ENCODE data around the gene ARHGEF9.

The ARHGEF9 gene

GRCh38 chrX:63755892-63756291 is 29.1 kb downstream of the ARHGEF9 start:
- H3K36me3 Mint-ChIP-seq, result peaks cover 16% of the 10 kb centered on the region
- peak overlapping the region; percentile 97 for H3K27ac Mint-ChIP-seq
- ATAC-seq (peak; percentile 66), DNase-seq (ENCODE audit: low spot score in 2 of 2) (no peak)
- peak overlapping the region; percentile 92 for H3K4me3 Mint-ChIP-seq
- H3K9me3 Mint-ChIP-seq, result no peaks in the 10 kb centered on the region
- peaks cover 46% of the 10 kb centered on the region for H3K4me1 Mint-ChIP-seq

DNA sequence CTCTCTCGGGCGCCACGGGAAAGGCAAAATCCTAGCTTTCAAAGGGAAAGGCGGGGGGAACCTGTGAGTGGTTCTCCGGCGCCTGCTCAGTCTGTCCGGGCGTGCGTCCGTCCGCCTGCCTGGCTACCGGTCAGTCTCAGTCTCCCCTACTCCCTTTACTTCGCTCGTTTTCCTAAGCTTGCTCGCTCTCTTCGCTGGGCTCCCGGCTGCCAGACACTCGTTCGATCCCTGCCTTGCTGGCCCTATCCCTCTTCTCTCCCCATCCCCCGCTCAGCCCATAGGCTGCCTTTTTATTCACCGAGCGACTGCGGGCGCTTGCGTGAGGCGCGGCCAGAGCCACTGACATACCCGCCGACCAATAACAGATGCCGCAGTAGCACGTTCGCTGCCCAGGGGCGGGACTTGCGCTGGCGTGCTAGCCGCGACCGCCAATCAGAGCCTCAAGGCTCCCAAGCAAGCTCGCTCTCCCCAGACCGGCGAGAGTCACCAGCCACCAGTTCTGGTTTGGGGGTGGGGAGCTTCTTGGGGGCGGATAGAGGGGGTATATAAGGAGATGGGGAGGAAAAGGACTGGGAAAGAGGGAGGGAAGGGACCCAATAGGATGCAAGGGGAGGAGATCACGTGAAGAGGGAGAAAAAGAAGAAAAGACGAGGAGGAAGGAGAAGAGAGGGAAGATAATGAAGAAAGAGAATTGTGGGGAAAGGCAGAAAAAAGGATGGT is 30.0 kb downstream of the ARHGEF9 start:
- ATAC-seq (peak; percentile 95), DNase-seq (ENCODE audit: low spot score in 2 of 2) (peak; percentile 61 to 85)
- H3K4me3 Mint-ChIP-seq, result peak overlapping the region; percentile 92
- peaks cover 55% of the 10 kb centered on the region for H3K4me1 Mint-ChIP-seq
- H3K27ac Mint-ChIP-seq, result peak overlapping the region; percentile 97
- no peaks in the 10 kb centered on the region for H3K9me3 Mint-ChIP-seq
- peaks cover 16% of the 10 kb centered on the region for H3K36me3 Mint-ChIP-seq

- peak in 1 of 2 donors; percentile 54 for DNase-seq (ENCODE audit: low spot score in 2 of 2)
Measured at GRCh38 chrX:63754136-63754859, 30.7 kb downstream of the ARHGEF9 start.

GRCh38 chrX:63751481-63751880 is 33.5 kb downstream of the ARHGEF9 start:
- Mint-ChIP-seq H3K9me3 (no peaks in the 10 kb centered on the region), H3K4me1 (peaks cover 61% of the 10 kb centered on the region), H3K4me3 (no peak overlapping the region), H3K36me3 (peaks cover 16% of the 10 kb centered on the region), H3K27ac (no peak overlapping the region)
- ATAC-seq, result no peak
- DNase-seq (ENCODE audit: low spot score in 2 of 2), result no peak

More at GRCh38 chrX:63754136-63754859, 30.7 kb downstream of the ARHGEF9 start:
- no peaks in the 10 kb centered on the region for H3K9me3 Mint-ChIP-seq
- H3K4me3 Mint-ChIP-seq, result peak overlapping the region; percentile 92
- H3K36me3 Mint-ChIP-seq, result peaks cover 16% of the 10 kb centered on the region
- H3K27ac Mint-ChIP-seq, result peak overlapping the region; percentile 97
- peaks cover 62% of the 10 kb centered on the region for H3K4me1 Mint-ChIP-seq
- ATAC-seq, result peak; percentile 57

DNA sequence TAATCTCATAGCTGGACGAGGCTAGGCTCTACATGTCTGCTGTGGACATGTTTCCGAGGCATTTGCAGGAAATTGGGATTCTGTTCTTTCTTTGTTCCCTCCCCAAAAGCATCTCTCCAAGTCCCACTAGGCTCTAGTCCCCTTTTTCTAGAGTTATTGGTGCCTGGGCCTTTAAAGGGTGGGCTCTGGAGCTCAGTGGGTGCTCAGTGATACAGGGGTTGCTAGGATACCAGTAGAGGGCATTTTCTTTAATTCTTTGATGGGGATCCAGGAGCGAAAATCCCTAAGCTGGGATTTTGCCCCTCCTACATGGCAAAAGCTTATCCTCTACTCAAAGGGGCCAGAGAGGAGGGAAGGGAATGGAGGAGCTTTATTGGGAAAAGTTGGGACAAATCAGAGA is 34.2 kb downstream of the ARHGEF9 start:
- no peak overlapping the region for H3K4me3 Mint-ChIP-seq
- no peak overlapping the region for H3K27ac Mint-ChIP-seq
- H3K9me3 Mint-ChIP-seq, result no peaks in the 10 kb centered on the region
- ATAC-seq (no peak), DNase-seq (ENCODE audit: low spot score in 2 of 2) (no peak)
- peaks cover 62% of the 10 kb centered on the region for H3K4me1 Mint-ChIP-seq
- H3K36me3 Mint-ChIP-seq, result peaks cover 16% of the 10 kb centered on the region

GRCh38 chrX:63747331-63747730 is 37.7 kb downstream of the ARHGEF9 start:
- DNase-seq (ENCODE audit: low spot score in 2 of 2) (no peak), ATAC-seq (no peak)
- Mint-ChIP-seq H3K4me1 (peaks cover 64% of the 10 kb centered on the region), H3K4me3 (no peak overlapping the region), H3K9me3 (no peaks in the 10 kb centered on the region), H3K36me3 (no peaks in the 10 kb centered on the region), H3K27ac (no peak overlapping the region)

DNA sequence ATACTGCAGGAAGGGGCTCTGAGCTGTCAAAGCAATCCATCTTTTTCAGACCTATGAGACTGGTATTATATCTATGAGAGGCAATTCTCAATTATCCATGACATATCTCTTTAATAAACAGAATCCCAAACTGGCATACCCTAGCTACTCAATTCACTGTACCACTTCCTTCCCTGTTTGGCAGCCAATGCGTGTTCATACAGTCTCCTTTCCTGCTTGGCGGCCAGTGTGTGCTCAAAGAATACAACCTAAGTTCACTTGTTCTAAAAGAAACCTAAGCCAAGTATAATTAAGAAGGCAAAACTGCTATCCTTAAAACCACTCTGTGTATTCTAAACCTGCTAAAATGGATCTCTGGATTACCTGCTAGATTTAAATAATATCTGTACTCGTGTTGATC is 38.3 kb downstream of the ARHGEF9 start:
- Mint-ChIP-seq H3K36me3 (no peaks in the 10 kb centered on the region), H3K9me3 (no peaks in the 10 kb centered on the region), H3K4me3 (peak overlapping the region; percentile 60), H3K4me1 (peaks cover 69% of the 10 kb centered on the region), H3K27ac (peak overlapping the region; percentile 91)
- DNase-seq (ENCODE audit: low spot score in 2 of 2), result no peak
- no peak for ATAC-seq

GRCh38 chrX:63746278-63746677 is 38.7 kb downstream of the ARHGEF9 start:
- peaks cover 73% of the 10 kb centered on the region for H3K4me1 Mint-ChIP-seq
- H3K27ac Mint-ChIP-seq, result peak overlapping the region; percentile 91
- no peaks in the 10 kb centered on the region for H3K9me3 Mint-ChIP-seq
- no peaks in the 10 kb centered on the region for H3K36me3 Mint-ChIP-seq
- peak overlapping the region; percentile 60 for H3K4me3 Mint-ChIP-seq
- peak; percentile 100 for ATAC-seq
- DNase-seq (ENCODE audit: low spot score in 2 of 2), result peak in 1 of 2 donors; percentile 52

DNA sequence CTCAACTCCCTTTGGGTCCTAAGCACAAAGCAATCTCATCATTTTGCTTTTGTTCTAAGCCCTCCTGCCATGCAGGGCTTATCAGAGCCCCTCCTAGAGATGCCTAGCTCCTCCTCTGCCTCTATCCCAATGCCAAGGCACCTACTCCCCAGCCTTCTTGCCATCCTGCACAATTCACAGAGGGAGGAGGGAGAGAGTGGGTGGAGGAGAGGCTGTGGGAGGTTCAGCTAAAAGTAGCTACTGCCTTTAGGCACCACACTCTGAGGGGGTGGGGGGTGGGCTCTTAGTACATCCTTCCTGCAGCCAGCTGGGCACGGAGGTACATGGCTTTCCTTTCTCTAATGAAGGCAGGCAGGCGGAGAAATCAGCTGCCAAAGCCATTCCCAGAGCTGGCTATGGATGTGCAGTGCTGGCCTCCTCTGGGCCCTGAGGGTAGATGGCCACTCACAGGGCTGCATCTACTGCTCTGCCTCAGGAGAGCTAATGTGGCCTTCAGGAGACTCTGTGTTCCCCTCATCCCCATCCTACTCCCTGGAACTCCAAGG is 40.1 kb downstream of the ARHGEF9 start:
- peaks cover 64% of the 10 kb centered on the region for H3K4me1 Mint-ChIP-seq
- no peaks in the 10 kb centered on the region for H3K9me3 Mint-ChIP-seq
- H3K4me3 Mint-ChIP-seq, result no peak overlapping the region
- H3K27ac Mint-ChIP-seq, result no peak overlapping the region
- DNase-seq (ENCODE audit: low spot score in 2 of 2), result no peak
- no peaks in the 10 kb centered on the region for H3K36me3 Mint-ChIP-seq
- ATAC-seq, result no peak

GRCh38 chrX:63743596-63743995 is 41.4 kb downstream of the ARHGEF9 start:
- H3K9me3 Mint-ChIP-seq, result no peaks in the 10 kb centered on the region
- peaks cover 63% of the 10 kb centered on the region for H3K4me1 Mint-ChIP-seq
- DNase-seq (ENCODE audit: low spot score in 2 of 2) (no peak), ATAC-seq (no peak)
- no peaks in the 10 kb centered on the region for H3K36me3 Mint-ChIP-seq
- no peak overlapping the region for H3K27ac Mint-ChIP-seq
- no peak overlapping the region for H3K4me3 Mint-ChIP-seq

- no peak overlapping the region for H3K27ac Mint-ChIP-seq
- ATAC-seq, result peak; percentile 60
- no peak for DNase-seq (ENCODE audit: low spot score in 2 of 2)
- H3K36me3 Mint-ChIP-seq, result no peaks in the 10 kb centered on the region
- no peak overlapping the region for H3K4me3 Mint-ChIP-seq
- no peaks in the 10 kb centered on the region for H3K9me3 Mint-ChIP-seq
- H3K4me1 Mint-ChIP-seq, result peaks cover 43% of the 10 kb centered on the region
Measured at GRCh38 chrX:63740382-63740781, 44.6 kb downstream of the ARHGEF9 start.

- H3K9me3 Mint-ChIP-seq, result no peaks in the 10 kb centered on the region
- no peak overlapping the region for H3K4me3 Mint-ChIP-seq
- no peaks in the 10 kb centered on the region for H3K36me3 Mint-ChIP-seq
- H3K27ac Mint-ChIP-seq, result no peak overlapping the region
- no peak for ATAC-seq
- peaks cover 39% of the 10 kb centered on the region for H3K4me1 Mint-ChIP-seq
- no peak for DNase-seq (ENCODE audit: low spot score in 2 of 2)
Measured at GRCh38 chrX:63739885-63740284, 45.1 kb downstream of the ARHGEF9 start.

DNA sequence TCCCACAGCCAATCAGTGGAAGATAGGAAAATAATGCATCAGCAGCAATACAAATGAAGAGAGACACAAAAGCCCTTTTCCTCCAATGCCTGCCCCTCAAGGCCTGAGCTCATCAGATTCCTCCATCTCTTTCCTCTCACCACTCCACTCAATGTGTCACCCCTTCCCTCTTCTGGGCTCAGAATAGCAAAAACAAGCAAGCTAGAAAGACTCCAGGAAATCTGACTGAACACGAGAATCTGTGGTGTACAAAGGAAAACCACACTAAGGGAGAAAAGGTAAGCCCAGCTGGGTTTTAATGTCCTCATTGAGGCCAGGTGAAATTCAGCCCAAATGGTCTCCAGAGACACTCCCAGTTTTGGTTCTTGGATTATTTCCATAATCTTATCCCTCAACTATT is 46.3 kb downstream of the ARHGEF9 start:
- no peaks in the 10 kb centered on the region for H3K9me3 Mint-ChIP-seq
- H3K27ac Mint-ChIP-seq, result peak overlapping the region; percentile 63
- H3K36me3 Mint-ChIP-seq, result no peaks in the 10 kb centered on the region
- DNase-seq (ENCODE audit: low spot score in 2 of 2), result no peak
- H3K4me3 Mint-ChIP-seq, result no peak overlapping the region
- H3K4me1 Mint-ChIP-seq, result peaks cover 27% of the 10 kb centered on the region
- ATAC-seq, result peak; percentile 64

DNA sequence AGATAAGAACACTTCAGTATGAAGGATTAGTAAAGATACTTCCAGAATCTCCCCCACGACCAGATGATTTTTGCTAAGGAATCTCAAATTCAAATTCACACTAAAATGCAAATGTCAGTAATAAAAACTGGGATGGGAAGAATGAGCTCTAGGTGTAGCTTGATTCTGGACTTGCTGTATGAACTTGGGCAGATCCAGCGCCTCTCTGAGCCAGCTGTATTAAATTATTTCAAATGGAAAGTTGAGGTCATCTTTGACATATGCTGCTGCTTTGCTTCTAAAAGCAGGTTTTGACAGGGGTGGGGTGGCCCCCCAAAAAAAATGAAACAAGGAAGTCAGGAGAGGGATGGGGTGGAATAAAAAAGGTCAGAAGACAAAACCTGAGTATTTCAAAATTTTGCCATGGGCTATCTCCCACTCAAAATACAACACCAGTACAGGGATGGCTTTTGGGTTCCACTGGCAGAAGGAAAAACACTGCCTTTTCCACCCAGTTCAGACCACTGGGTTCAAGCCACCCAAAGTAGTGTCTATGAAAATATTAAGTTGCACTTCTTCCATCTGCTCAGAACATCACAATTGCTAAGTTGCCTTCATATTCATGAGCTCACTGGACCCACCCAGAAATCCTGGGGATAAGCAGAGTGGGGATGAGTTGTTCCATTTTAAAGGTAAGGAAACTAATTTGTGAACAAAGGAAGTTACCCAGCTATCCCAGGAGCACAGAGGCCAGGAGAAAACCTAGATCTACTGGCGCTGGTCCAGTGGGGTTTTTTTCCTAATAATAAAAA is 47.7 kb downstream of the ARHGEF9 start:
- H3K27ac Mint-ChIP-seq, result no peak overlapping the region
- H3K4me3 Mint-ChIP-seq, result no peak overlapping the region
- no peaks in the 10 kb centered on the region for H3K9me3 Mint-ChIP-seq
- H3K36me3 Mint-ChIP-seq, result no peaks in the 10 kb centered on the region
- ATAC-seq (no peak), DNase-seq (ENCODE audit: low spot score in 2 of 2) (no peak)
- peaks cover 24% of the 10 kb centered on the region for H3K4me1 Mint-ChIP-seq

DNA sequence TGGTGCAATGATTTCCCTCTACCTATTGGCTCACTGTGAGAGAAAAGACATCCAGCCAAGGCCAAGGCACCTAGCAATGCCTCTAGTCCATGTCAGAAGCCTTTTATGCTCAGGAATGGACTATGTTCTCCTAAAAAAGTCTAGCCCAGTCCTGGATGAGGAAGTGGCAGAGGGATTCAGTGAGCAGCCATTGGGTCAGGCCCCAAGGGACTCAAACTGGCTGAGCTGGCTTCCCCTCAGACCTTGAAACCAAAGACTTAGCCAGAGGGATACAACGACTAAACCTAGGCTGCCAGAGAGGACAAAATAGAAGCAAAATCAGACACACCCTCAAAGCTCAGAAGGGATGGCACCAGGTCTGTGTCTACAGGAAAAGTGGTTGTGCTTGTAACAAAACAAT is 49.1 kb downstream of the ARHGEF9 start:
- ATAC-seq (no peak), DNase-seq (ENCODE audit: low spot score in 2 of 2) (no peak)
- no peaks in the 10 kb centered on the region for H3K36me3 Mint-ChIP-seq
- no peak overlapping the region for H3K27ac Mint-ChIP-seq
- no peaks in the 10 kb centered on the region for H3K9me3 Mint-ChIP-seq
- H3K4me1 Mint-ChIP-seq, result peaks cover 15% of the 10 kb centered on the region
- no peak overlapping the region for H3K4me3 Mint-ChIP-seq
